HT-29 (cell line): ENCODE results near the gene SNRNP35. TPM values are rescaled to one million over a fixed set of nuclear protein-coding genes. Genes with fewer than 3 reads are reported as not detected.
"Not testable (repeated sequence)": the region's sequence is repeated elsewhere in the genome, so short reads cannot be mapped to it uniquely, and the experiment has no call there.

Source experiments
- DNase-seq: peaks from one replicate; pipeline ENCODE4 v3.0.0-alpha.2; 2015; ENCODE audit warnings: low spot score
- total RNA-seq: library from RNA; depleted of rRNA; stranded (reverse); fragments of >200 nt; shearing (Covaris generic); gene quantifications from 2 replicates; pipeline ENCODE4 v1.2.3, GENCODE V29; 2014

The SNRNP35 gene
- total RNA-seq, 1 experiment from 2014 or later = 18.3 TPM

GRCh38 chr12:123488539-123489230 lies 30.7 kb downstream of the SNRNP35 start:
- no peak for DNase-seq

DNA sequence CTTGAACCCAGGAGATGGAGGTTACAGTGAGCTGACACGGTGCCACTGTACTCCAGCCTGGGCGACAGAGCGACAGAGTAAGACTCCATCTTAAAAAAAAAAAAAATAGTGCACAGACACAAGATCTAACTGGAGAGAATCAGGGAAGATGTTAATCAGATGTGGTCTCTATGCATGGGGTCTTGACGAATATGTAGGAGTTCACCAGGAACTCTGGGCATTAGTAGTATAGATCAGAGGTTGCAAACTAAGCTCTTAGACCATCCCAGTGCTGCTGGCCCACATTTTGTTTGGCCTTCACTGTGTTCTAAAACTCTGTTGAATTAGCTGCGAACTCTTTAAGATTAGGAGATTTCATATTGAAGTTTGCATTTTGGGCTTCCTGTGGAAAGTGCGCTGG lies 31.6 kb downstream of the SNRNP35 start:
- DNase-seq = no peak

DNA sequence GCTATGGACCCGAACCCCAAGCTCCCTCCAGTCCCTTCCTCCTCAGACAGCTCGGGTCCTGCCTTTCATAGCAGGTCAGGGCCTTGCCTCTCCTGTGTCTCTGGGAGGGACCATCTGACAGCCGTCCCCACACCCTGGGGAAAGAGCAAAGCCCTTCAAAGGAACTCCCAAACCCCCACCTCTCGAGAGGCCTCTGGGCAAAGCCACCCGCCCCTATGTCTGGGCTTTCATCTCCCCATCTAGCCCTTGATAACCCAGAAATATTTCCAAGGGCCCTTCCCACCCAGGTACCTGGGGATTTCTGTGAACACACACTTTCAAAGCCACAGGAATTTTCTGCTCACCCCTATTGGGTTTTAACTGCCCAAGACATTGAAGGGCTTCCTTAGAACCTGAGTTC lies 32.1 kb downstream of the SNRNP35 start:
- DNase-seq = no peak

DNA sequence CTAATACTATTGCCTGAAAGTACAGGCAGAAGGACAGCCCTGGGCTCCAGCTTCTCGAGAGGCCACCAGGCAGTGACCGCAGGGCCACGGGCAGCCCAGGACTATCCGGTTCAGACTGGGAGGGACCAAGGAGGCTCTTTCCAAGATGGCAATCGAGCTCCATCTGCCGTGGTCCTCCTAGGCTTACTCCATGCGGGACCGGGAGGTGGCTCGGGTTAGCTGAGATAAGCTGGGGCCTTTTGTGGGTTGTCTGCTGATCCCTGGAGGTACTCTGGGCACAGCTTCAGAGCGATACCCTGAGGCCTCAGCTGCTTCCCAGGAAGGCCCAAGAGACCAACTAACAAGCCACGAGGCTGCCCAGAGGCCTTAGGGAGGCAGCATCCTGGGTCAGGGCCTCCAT lies 33.1 kb downstream of the SNRNP35 start:
- no peak for DNase-seq

GRCh38 chr12:123491481-123491880 lies 33.5 kb downstream of the SNRNP35 start:
- no peak for DNase-seq

DNA sequence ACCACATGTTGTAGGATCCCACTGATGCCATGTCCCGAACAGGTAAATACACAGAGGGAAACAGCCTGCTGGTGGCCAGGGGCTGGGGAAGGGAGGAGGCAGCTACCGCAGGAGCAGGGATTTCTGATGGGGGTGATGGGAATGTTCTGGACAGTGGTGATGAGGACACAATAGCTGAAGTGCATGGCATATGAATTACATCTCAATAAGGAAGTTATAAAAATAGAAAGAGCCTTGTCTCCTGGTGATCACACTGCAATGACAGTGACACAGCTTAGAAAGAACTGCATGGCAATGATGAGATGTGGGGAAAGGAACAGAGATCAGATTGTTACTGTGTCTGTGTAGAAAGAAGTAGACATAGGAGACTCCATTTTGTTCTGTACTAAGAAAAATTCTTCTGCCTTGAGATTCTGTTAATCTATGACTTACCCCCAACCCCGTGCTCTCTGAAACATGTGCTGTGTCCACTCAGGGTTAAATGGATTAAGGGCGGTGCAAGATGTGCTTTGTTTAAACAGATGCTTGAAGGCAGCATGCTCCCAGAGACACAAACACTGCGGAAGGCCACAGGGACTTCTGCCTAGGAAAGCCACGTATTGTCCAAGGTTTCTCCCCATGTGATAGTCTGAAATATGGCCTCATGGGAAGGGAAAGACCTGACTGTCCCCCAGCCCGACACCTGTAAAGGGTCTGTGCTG lies 34.5 kb downstream of the SNRNP35 start:
- DNase-seq = not testable (repeated sequence)

- DNase-seq = no peak
Measured at GRCh38 chr12:123494124-123494851, 36.3 kb downstream of the SNRNP35 start.

GRCh38 chr12:123497065-123497464 lies 39.1 kb downstream of the SNRNP35 start:
- DNase-seq = no peak

GRCh38 chr12:123498126-123498825 lies 40.3 kb downstream of the SNRNP35 start:
- no peak for DNase-seq

DNA sequence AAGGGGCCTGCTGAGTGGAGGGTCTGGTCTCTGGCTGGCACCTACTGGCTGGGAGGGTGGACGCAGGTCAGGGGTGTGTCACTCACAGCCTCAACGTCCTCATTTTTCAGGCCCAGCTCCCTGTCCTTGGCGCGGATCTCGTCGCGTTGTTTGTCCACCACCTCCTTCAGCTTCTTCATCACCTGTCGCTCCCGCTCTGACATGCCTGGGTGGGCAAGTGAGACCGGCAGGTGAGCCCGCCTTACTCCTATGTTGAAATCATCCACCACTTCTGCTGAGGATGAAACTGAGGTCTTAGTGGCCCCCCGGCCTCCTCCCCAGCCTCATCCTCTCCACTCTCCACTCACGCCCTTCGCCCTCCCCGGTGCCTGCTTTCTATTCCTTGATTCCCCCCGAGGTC lies 41.4 kb downstream of the SNRNP35 start:
- DNase-seq = no peak

DNA sequence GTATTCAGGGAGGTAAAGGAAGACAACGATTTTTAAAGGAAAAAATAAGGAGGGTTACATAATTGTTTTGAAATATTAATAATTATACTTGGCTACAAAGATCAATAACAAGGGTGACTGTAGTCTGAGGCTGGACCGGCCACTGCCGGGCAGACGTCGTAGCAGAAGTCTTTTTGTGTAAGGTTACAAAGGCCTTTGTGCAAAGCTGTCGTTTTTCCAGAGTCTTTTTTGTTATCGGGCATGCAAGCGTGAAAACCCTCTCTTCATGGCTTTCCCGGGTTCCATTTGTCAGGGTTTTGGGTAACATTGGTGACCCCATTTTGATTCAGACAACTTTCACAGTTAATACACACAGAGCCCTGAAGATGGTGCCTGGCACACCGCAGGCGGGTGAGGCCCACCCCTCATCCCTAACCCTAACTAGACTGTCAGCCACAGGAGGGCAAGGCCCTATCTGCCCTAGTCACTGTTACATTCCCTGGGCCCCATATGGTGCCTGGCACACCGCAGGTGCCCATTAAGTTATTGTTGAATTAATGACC lies 44.3 kb downstream of the SNRNP35 start:
- DNase-seq = no peak

DNA sequence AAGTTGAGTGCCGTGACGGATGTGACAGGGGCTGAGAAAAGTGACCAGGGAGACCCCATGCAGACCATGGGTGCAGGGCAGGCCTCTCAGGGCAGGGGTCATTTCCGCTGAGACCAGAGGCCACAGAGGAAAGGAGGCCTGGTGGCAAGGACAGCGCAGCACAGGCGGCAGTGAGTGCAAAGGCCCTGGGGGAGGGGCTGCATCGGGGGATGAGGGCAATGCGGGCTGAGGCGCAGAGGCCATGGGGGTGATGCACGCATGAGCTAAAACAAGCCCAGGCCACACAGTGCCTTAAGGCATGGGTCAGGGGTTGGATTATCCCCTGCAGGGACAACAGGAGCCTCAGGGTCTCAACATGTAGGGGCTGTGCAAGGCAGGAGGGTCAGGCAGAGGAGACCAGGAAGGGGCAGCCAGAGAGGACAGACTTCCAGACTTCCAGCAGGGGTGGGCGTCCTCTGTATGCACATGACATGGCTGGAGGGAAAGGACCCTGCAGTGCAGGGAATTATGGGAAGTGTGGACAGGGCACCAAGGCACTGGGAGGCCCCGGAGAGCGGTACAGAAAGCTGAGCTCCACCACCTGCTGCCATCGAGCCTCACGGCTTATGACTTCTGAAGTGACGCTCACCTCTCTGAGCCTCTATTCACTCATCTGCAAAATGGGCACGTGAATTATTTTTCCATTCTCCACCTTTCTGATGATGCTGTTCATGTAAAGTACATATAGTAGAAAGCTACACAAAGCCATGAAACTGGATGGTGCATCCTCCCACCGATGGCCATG lies 48.3 kb downstream of the SNRNP35 start:
- DNase-seq = no peak

- DNase-seq = no peak
Measured at GRCh38 chr12:123506843-123507236, 48.9 kb downstream of the SNRNP35 start.

- no peak for DNase-seq
Measured at GRCh38 chr12:123512838-123513665, 55.1 kb downstream of the SNRNP35 start.

GRCh38 chr12:123513805-123514204 lies 55.9 kb downstream of the SNRNP35 start:
- DNase-seq = no peak

DNA sequence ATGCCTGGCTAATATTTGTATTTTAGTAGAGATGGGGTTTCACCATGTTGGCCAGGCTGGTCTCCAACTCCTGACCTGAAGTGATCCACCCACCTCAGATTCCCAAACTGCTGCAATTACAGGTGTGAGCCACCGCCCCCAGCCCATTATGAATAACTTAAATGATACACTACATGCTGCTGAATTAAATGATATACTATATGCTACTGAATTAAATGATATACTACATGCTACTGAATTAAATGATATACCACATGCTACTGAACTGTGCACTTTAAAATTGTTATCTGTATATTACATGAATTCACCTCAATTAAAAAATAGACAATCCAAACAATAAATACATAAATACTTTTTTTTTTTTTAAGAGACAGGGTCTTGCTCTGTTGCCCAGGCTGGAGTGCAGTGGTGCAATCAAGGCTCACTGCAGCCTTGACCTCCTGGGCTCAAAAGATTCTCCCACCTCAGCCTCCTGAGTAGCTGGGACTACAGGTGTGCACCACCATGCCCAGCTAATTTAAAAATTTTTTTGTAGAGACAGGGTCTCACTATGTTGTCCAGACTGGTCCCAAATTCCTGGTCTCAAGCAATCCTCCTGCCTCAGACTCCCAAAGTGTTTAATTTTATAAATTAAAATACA lies 56.8 kb downstream of the SNRNP35 start:
- DNase-seq = not testable (repeated sequence)

DNA sequence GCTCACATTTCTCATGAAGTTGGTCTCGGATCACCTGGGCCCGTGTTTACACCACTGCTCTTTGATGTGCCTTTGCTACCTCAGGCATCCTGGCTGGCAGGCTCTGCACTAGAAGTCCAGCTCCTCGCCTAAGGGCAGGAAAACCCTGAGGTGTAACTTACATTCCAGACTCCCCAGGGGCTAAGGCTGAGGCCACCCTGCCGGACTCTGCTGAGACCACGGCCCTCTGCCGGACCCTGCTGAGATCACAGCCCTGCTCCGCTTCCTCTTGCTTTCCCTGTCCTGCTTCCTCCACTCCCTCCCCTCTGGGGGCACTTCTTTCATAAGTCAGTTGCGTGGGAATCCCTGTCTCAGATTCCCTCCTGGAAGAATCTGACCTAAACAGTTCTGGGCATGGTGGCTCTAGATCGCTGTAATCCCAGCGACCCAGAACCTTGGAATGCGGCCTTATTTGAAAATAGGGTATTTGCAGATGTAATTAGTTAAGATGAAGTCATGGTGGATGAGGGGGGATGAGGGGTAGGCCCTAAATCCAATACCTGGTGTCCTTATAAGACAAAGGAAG lies 58.4 kb downstream of the SNRNP35 start:
- DNase-seq = no peak
